Right ventricle myocardium superior (tissue), 1 donor: ENCODE data around the gene EFEMP2. TPM values are rescaled to one million over a fixed set of nuclear protein-coding genes. Genes with fewer than 3 reads are reported as not detected.

ENCODE experiments used
- ATAC-seq: fragments of 200-7000 bp; cut with Tn5 transposase; one replicate; pipeline ENCODE4 v1.9.1; 2020; ENCODE audit warnings: mild to moderate bottlenecking; ENCODE audit not compliant: poor library complexity
- DNase-seq: peaks from one replicate; pipeline ENCODE4 v3.0.0-alpha.2; 2020
- intact Hi-C: fragments of 100-400 bp; cut with DNase I; formaldehyde crosslinking; loops from one replicate; pipeline ENCODE4 v1.11.2; 2022
- total RNA-seq: library from RNA; stranded (reverse); fragmentation: NEBNext Ultra II Directional; extraction: Animal tissue kit (Norgen Biotek cat#: 25700); gene quantifications from one replicate; pipeline ENCODE4 v1.2.1, GENCODE V29; 2021
- donor health status: DM: no; HTN: yes; CAD: no; lungs with severe emphysema.

EFEMP2 gene
- total RNA-seq, 1 donor from 2014 or later = 80.0 TPM

- intact Hi-C loops = loop anchor here (2.0 kb wide), 1 partner anchor 29 kb away; the partner anchor contains the start of gene CFL1
- peak; percentile 98 for DNase-seq
- ATAC-seq = peak; percentile 86
Observed at GRCh38 chr11:65888163-65888814, 15.7 kb upstream of the EFEMP2 start, which contains the start of gene FIBP. TSS of gene FIBP (minus strand) at chr11:65888471. CDS start at chr11:65888418, 53 bp downstream.

GRCh38 chr11:65887723-65888162 lies 15.1 kb upstream of the EFEMP2 start:
- no peak for DNase-seq
- intact Hi-C loops = loop anchor here (2.0 kb wide), 2 partner anchors 29 to 99 kb away; partner anchors contain the start of gene CFL1
- ATAC-seq = no peak

GRCh38 chr11:65886826-65887722 lies 14.5 kb upstream of the EFEMP2 start:
- intact Hi-C loops = loop anchor here (2.0 kb wide), 1 partner anchor 100 kb away; no protein-coding TSS in a partner anchor
- DNase-seq (no peak), ATAC-seq (no peak)

- intact Hi-C loops = loop anchor here (2.0 kb wide), 1 partner anchor 101 kb away; no protein-coding TSS in a partner anchor
- ATAC-seq (no peak), DNase-seq (no peak)
Observed at GRCh38 chr11:65885808-65886536, 13.4 kb upstream of the EFEMP2 start.

- no peak for ATAC-seq
- DNase-seq = no peak
- intact Hi-C loops = no loop called here
Observed at GRCh38 chr11:65885231-65885630, 12.6 kb upstream of the EFEMP2 start.

- ATAC-seq (peak; percentile 27), DNase-seq (peak; percentile 85)
- intact Hi-C loops = no loop called here
Observed at GRCh38 chr11:65884716-65885092, 12.1 kb upstream of the EFEMP2 start.

- DNase-seq (no peak), ATAC-seq (no peak)
- intact Hi-C loops = no loop called here
Observed at GRCh38 chr11:65883786-65884715, 11.5 kb upstream of the EFEMP2 start.

- DNase-seq (no peak), ATAC-seq (no peak)
- intact Hi-C loops = no loop called here
Observed at GRCh38 chr11:65883058-65883761, 10.6 kb upstream of the EFEMP2 start.

- peak; percentile 14 for DNase-seq
- intact Hi-C loops = no loop called here
- ATAC-seq = no peak
Observed at GRCh38 chr11:65882120-65883057, 9.8 kb upstream of the EFEMP2 start.

- intact Hi-C loops = no loop called here
- no peak for DNase-seq
- ATAC-seq = no peak
Observed at GRCh38 chr11:65880844-65881421, 8.3 kb upstream of the EFEMP2 start.

GRCh38 chr11:65880027-65880426 lies 7.4 kb upstream of the EFEMP2 start:
- no peak for DNase-seq
- intact Hi-C loops = no loop called here

GRCh38 chr11:65879617-65880016 lies 7.0 kb upstream of the EFEMP2 start, which contains the start of gene CTSW:
TSS of gene CTSW (plus strand) at chr11:65879837. CDS start at chr11:65879855, 18 bp downstream.
- no peak for ATAC-seq
- DNase-seq = no peak
- intact Hi-C loops = no loop called here

More at GRCh38 chr11:65880027-65880426, 7.4 kb upstream of the EFEMP2 start:
- no peak for ATAC-seq

- DNase-seq (peak; percentile 98), ATAC-seq (peak; percentile 96)
- intact Hi-C loops = no loop called here
Observed at GRCh38 chr11:65873318-65874156, 937 bp upstream of the EFEMP2 start.

GRCh38 chr11:65871811-65872548 lies 620 bp downstream of the EFEMP2 start:
- intact Hi-C loops = no loop called here
- DNase-seq (peak; percentile 56), ATAC-seq (peak; percentile 9)
